Measurements from ENCODE around the gene FRMD6.

FRMD6 gene

DNA sequence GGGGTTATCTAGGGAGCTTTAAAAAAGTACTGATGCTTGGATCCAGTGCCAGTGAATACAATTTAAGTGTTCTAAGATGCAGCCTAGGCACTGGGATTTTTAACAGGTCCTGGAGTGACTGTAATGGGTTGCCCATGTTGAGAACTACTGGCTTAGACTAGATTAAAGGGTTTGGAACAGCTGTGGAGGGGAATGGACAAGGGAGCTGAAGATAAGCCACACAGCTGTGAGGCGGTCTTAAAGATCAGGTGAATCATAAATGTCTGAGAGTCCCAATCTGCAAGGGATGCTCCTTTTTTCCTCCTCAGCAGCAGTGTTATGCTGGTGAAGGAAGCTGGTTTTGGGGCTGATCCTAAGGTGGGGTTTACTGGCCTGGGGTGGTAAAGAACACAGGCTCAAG is 35.5 kb upstream of the FRMD6 start:
- no peak for DNase-seq
- H3K18ac ChIP-seq (ENCODE audit: low read length), result no peak overlapping the region
- H2BK5ac ChIP-seq (ENCODE audit: low read length), result no peak overlapping the region
- no peak overlapping the region for H3K23ac ChIP-seq (ENCODE audit: low read length)
- no peak overlapping the region for H3K56ac ChIP-seq (ENCODE audit: low read length)
- no peak overlapping the region for H3K4ac ChIP-seq (ENCODE audit: low read depth, low read length)
- H3K27me3 ChIP-seq (ENCODE audit: insufficient read depth, low read length, poor library complexity), result no peaks in the 10 kb centered on the region
- no peaks in the 10 kb centered on the region for H3K79me2 ChIP-seq (ENCODE audit: control insufficient read depth, insufficient read depth, low read length)
- H2BK120ac ChIP-seq (ENCODE audit: low read depth, low read length), result no peak overlapping the region
- H3K27ac ChIP-seq (ENCODE audit: low read depth, low read length), result no peak overlapping the region
- H3K9ac ChIP-seq (ENCODE audit: low read length), result no peak overlapping the region
- H4K8ac ChIP-seq (ENCODE audit: low read depth, low read length), result no peak overlapping the region
- no peak overlapping the region for H2BK15ac ChIP-seq (replicated peaks; ENCODE audit: low read depth)
- H4K5ac ChIP-seq (ENCODE audit: low read length), result no peak overlapping the region
- H3K79me1 ChIP-seq (ENCODE audit: low read length), result no peaks in the 10 kb centered on the region
- WGBS (ENCODE audit: extremely low coverage, insufficient coverage, low lambda C conversion rate), result no CpG with 5 or more reads among the region's 1 CpG
- H3K4me3 ChIP-seq (ENCODE audit: low read length), result no peak overlapping the region
- H2AK5ac ChIP-seq (ENCODE audit: low read length), result no peak overlapping the region
- no peak overlapping the region for H3K4me2 ChIP-seq (ENCODE audit: low read length)
- no peaks in the 10 kb centered on the region for H3K36me3 ChIP-seq (ENCODE audit: control insufficient read depth, insufficient read depth, low read length)
- no peaks in the 10 kb centered on the region for H3K4me1 ChIP-seq (ENCODE audit: control insufficient read depth, low read depth, low read length)

DNA sequence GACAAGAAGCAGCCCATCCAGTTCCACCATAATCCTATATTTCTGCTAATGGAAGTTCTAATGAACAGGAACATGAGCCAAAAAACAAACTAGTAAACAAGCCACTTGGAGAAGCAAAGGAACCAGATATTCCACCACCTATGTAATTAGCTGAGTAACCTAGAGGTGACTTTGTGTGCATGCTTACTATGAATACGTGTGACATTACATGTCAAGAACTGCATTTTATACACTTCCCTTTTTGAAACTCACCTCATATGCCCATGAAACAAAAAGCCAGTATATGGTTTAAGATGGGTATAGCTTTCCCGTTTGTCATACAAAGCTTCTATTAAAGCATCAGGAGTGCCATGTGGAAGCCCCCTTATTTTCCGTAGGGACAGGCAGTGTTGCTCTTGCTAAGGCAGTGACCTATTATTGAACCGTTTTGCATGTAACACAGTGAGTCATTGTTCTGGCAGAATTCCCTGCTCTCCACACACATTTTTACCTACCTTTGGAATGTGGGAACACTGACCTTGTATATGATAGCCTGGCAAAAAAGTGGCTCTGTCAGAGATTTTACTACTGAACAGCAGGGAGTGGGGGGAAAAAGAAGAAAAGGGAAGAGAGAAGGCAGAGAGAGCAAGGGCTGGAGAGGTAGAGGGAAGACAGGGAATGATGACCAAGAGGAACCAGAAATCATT is 34.8 kb upstream of the FRMD6 start:
- H3K4me1 ChIP-seq (ENCODE audit: control insufficient read depth, low read depth, low read length), result no peaks in the 10 kb centered on the region
- no peak for DNase-seq
- H3K23ac ChIP-seq (ENCODE audit: low read length), result no peak overlapping the region
- no peak overlapping the region for H3K4ac ChIP-seq (ENCODE audit: low read depth, low read length)
- no peak overlapping the region for H3K4me2 ChIP-seq (ENCODE audit: low read length)
- H3K18ac ChIP-seq (ENCODE audit: low read length), result no peak overlapping the region
- H2BK120ac ChIP-seq (ENCODE audit: low read depth, low read length), result no peak overlapping the region
- H3K27ac ChIP-seq (ENCODE audit: low read depth, low read length), result no peak overlapping the region
- H2BK15ac ChIP-seq (replicated peaks; ENCODE audit: low read depth), result no peak overlapping the region
- no peaks in the 10 kb centered on the region for H3K79me1 ChIP-seq (ENCODE audit: low read length)
- H4K8ac ChIP-seq (ENCODE audit: low read depth, low read length), result no peak overlapping the region
- no peaks in the 10 kb centered on the region for H3K27me3 ChIP-seq (ENCODE audit: insufficient read depth, low read length, poor library complexity)
- H4K5ac ChIP-seq (ENCODE audit: low read length), result no peak overlapping the region
- H3K4me3 ChIP-seq (ENCODE audit: low read length), result no peak overlapping the region
- no peak overlapping the region for H2BK5ac ChIP-seq (ENCODE audit: low read length)
- no peak overlapping the region for H3K9ac ChIP-seq (ENCODE audit: low read length)
- no CpG with 5 or more reads among the region's 4 CpGs for whole genome bisulfite sequencing (ENCODE audit: extremely low coverage, insufficient coverage, low lambda C conversion rate)
- no peak overlapping the region for H2AK5ac ChIP-seq (ENCODE audit: low read length)
- no peaks in the 10 kb centered on the region for H3K79me2 ChIP-seq (ENCODE audit: control insufficient read depth, insufficient read depth, low read length)
- H3K56ac ChIP-seq (ENCODE audit: low read length), result no peak overlapping the region
- H3K36me3 ChIP-seq (ENCODE audit: control insufficient read depth, insufficient read depth, low read length), result no peaks in the 10 kb centered on the region

DNA sequence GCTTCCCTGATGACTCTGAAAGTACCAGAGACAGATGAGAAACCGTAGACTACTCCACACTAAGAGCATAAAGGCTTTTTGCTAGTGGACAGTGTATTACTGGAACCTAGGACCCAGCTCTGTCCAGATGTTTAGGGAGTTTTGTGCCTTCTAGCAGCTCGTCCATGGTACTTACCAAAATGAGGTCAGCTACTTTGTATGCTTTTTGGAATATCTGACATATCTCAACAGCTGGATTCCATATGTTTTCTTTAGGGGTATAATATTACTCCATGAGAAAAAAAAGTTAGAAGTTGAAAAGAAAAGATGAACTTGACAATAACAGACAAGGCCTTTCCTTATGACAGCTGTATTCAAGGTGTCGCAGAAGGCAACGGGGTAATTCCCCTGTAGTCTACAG is 32.1 kb upstream of the FRMD6 start:
- H3K4ac ChIP-seq (ENCODE audit: low read depth, low read length), result no peak overlapping the region
- no peak overlapping the region for H3K9ac ChIP-seq (ENCODE audit: low read length)
- H2BK15ac ChIP-seq (replicated peaks; ENCODE audit: low read depth), result no peak overlapping the region
- H3K27me3 ChIP-seq (ENCODE audit: insufficient read depth, low read length, poor library complexity), result no peaks in the 10 kb centered on the region
- no peak overlapping the region for H4K8ac ChIP-seq (ENCODE audit: low read depth, low read length)
- H3K27ac ChIP-seq (ENCODE audit: low read depth, low read length), result no peak overlapping the region
- H3K79me2 ChIP-seq (ENCODE audit: control insufficient read depth, insufficient read depth, low read length), result no peaks in the 10 kb centered on the region
- H3K4me3 ChIP-seq (ENCODE audit: low read length), result no peak overlapping the region
- H3K4me2 ChIP-seq (ENCODE audit: low read length), result no peak overlapping the region
- H3K36me3 ChIP-seq (ENCODE audit: control insufficient read depth, insufficient read depth, low read length), result no peaks in the 10 kb centered on the region
- no peak overlapping the region for H2BK5ac ChIP-seq (ENCODE audit: low read length)
- H3K23ac ChIP-seq (ENCODE audit: low read length), result no peak overlapping the region
- H3K79me1 ChIP-seq (ENCODE audit: low read length), result no peaks in the 10 kb centered on the region
- H3K18ac ChIP-seq (ENCODE audit: low read length), result no peak overlapping the region
- DNase-seq, result no peak
- WGBS (ENCODE audit: extremely low coverage, insufficient coverage, low lambda C conversion rate), result no CpG with 5 or more reads among the region's 4 CpGs
- no peak overlapping the region for H4K5ac ChIP-seq (ENCODE audit: low read length)
- H2AK5ac ChIP-seq (ENCODE audit: low read length), result no peak overlapping the region
- no peaks in the 10 kb centered on the region for H3K4me1 ChIP-seq (ENCODE audit: control insufficient read depth, low read depth, low read length)
- H3K56ac ChIP-seq (ENCODE audit: low read length), result no peak overlapping the region
- no peak overlapping the region for H2BK120ac ChIP-seq (ENCODE audit: low read depth, low read length)

DNA sequence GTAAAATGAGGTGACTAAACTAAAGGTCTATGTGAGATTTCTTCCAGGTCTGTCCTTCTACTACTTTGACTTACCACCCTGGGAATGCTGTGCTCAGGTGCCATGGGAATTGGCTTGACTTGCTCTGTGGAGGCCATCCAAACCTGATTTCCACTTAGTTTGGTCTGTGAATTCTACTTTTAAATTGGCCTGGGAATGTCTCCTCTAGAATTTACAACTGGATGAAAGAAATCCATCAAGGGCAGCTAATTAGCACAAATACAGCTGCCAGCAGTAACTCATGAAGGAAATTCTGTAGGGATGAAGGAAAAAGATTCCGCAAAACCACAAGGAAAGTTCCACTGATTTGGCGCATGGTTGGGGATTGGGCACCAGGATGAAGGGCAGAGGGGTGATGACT is 31.7 kb upstream of the FRMD6 start:
- H3K79me1 ChIP-seq (ENCODE audit: low read length), result no peaks in the 10 kb centered on the region
- H3K4ac ChIP-seq (ENCODE audit: low read depth, low read length), result no peak overlapping the region
- no peak overlapping the region for H2BK5ac ChIP-seq (ENCODE audit: low read length)
- no peak overlapping the region for H3K4me3 ChIP-seq (ENCODE audit: low read length)
- no peak overlapping the region for H3K23ac ChIP-seq (ENCODE audit: low read length)
- H2AK5ac ChIP-seq (ENCODE audit: low read length), result no peak overlapping the region
- H4K8ac ChIP-seq (ENCODE audit: low read depth, low read length), result no peak overlapping the region
- H3K79me2 ChIP-seq (ENCODE audit: control insufficient read depth, insufficient read depth, low read length), result no peaks in the 10 kb centered on the region
- no peak overlapping the region for H3K27ac ChIP-seq (ENCODE audit: low read depth, low read length)
- no peak overlapping the region for H2BK15ac ChIP-seq (replicated peaks; ENCODE audit: low read depth)
- no peak overlapping the region for H3K18ac ChIP-seq (ENCODE audit: low read length)
- WGBS (ENCODE audit: extremely low coverage, insufficient coverage, low lambda C conversion rate), result no CpG with 5 or more reads among the region's 2 CpGs
- no peak overlapping the region for H3K56ac ChIP-seq (ENCODE audit: low read length)
- no peak overlapping the region for H3K9ac ChIP-seq (ENCODE audit: low read length)
- no peak for DNase-seq
- no peak overlapping the region for H2BK120ac ChIP-seq (ENCODE audit: low read depth, low read length)
- no peak overlapping the region for H3K4me2 ChIP-seq (ENCODE audit: low read length)
- no peak overlapping the region for H4K5ac ChIP-seq (ENCODE audit: low read length)
- H3K27me3 ChIP-seq (ENCODE audit: insufficient read depth, low read length, poor library complexity), result no peaks in the 10 kb centered on the region
- H3K36me3 ChIP-seq (ENCODE audit: control insufficient read depth, insufficient read depth, low read length), result no peaks in the 10 kb centered on the region
- H3K4me1 ChIP-seq (ENCODE audit: control insufficient read depth, low read depth, low read length), result no peaks in the 10 kb centered on the region

DNA sequence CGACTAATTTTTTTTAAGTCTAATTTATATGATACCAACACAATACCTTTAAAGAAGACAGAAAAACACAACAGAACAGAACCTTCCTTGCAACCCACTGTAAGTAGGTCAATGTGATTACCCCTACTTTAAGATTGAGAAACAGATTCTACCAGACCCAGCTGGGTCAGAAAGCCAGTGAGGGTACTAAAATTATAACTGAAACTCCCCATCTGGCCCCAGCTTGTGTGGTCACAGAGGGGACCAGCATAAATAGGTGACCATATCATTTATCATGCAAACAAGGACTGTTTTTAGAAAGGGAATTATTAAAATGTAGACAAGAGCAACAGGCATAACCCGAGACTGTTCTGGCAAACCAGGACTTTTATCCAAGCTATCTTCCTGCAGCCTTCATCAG is 30.1 kb upstream of the FRMD6 start:
- H2AK5ac ChIP-seq (ENCODE audit: low read length), result no peak overlapping the region
- H3K4ac ChIP-seq (ENCODE audit: low read depth, low read length), result no peak overlapping the region
- H3K27me3 ChIP-seq (ENCODE audit: insufficient read depth, low read length, poor library complexity), result no peaks in the 10 kb centered on the region
- no peak overlapping the region for H3K23ac ChIP-seq (ENCODE audit: low read length)
- no peak overlapping the region for H3K4me2 ChIP-seq (ENCODE audit: low read length)
- no peak overlapping the region for H3K27ac ChIP-seq (ENCODE audit: low read depth, low read length)
- no peak overlapping the region for H3K56ac ChIP-seq (ENCODE audit: low read length)
- no peaks in the 10 kb centered on the region for H3K79me1 ChIP-seq (ENCODE audit: low read length)
- no peak overlapping the region for H2BK5ac ChIP-seq (ENCODE audit: low read length)
- H2BK15ac ChIP-seq (replicated peaks; ENCODE audit: low read depth), result no peak overlapping the region
- no peaks in the 10 kb centered on the region for H3K36me3 ChIP-seq (ENCODE audit: control insufficient read depth, insufficient read depth, low read length)
- H2BK120ac ChIP-seq (ENCODE audit: low read depth, low read length), result no peak overlapping the region
- no peak overlapping the region for H4K8ac ChIP-seq (ENCODE audit: low read depth, low read length)
- H3K4me1 ChIP-seq (ENCODE audit: control insufficient read depth, low read depth, low read length), result no peaks in the 10 kb centered on the region
- H3K4me3 ChIP-seq (ENCODE audit: low read length), result no peak overlapping the region
- no peak overlapping the region for H3K18ac ChIP-seq (ENCODE audit: low read length)
- no CpG with 5 or more reads among the region's 2 CpGs for WGBS (ENCODE audit: extremely low coverage, insufficient coverage, low lambda C conversion rate)
- DNase-seq, result no peak
- H3K9ac ChIP-seq (ENCODE audit: low read length), result no peak overlapping the region
- no peak overlapping the region for H4K5ac ChIP-seq (ENCODE audit: low read length)
- no peaks in the 10 kb centered on the region for H3K79me2 ChIP-seq (ENCODE audit: control insufficient read depth, insufficient read depth, low read length)

DNA sequence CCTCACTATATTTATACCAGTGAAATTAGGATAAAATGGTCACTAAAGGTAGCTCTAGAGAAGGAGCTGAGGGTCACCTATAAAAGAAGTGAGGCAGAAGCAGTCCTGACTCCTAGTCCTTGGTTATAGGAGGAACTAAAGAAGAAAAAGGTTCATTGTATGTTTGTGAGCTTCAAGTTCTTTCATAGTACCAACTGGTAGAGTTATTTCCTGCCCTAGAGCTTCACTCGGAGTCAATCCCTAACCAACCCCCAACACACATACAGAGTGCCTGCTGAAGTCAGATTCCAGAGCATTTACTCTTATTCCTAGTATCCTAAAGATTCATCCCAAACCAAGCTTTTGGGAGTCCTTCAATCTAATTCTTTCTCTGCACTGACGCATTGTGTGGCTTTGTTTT is 29.3 kb upstream of the FRMD6 start:
- Histone ChIP-seq H3K27me3 (ENCODE audit: insufficient read depth, low read length, poor library complexity) (no peaks in the 10 kb centered on the region), H3K36me3 (ENCODE audit: control insufficient read depth, insufficient read depth, low read length) (no peaks in the 10 kb centered on the region), H2BK15ac (replicated peaks; ENCODE audit: low read depth) (no peak overlapping the region), H3K18ac (ENCODE audit: low read length) (no peak overlapping the region), H3K23ac (ENCODE audit: low read length) (no peak overlapping the region), H3K9ac (ENCODE audit: low read length) (no peak overlapping the region), H3K4me2 (ENCODE audit: low read length) (no peak overlapping the region), H4K5ac (ENCODE audit: low read length) (no peak overlapping the region), H3K4me1 (ENCODE audit: control insufficient read depth, low read depth, low read length) (no peaks in the 10 kb centered on the region), H3K4me3 (ENCODE audit: low read length) (no peak overlapping the region), H2AK5ac (ENCODE audit: low read length) (no peak overlapping the region), H3K56ac (ENCODE audit: low read length) (no peak overlapping the region), H3K79me1 (ENCODE audit: low read length) (no peaks in the 10 kb centered on the region), H3K79me2 (ENCODE audit: control insufficient read depth, insufficient read depth, low read length) (no peaks in the 10 kb centered on the region), H2BK5ac (ENCODE audit: low read length) (no peak overlapping the region), H2BK120ac (ENCODE audit: low read depth, low read length) (no peak overlapping the region), H3K27ac (ENCODE audit: low read depth, low read length) (no peak overlapping the region), H4K8ac (ENCODE audit: low read depth, low read length) (no peak overlapping the region), H3K4ac (ENCODE audit: low read depth, low read length) (no peak overlapping the region)
- no peak for DNase-seq
- no CpG with 5 or more reads among the region's 2 CpGs for WGBS (ENCODE audit: extremely low coverage, insufficient coverage, low lambda C conversion rate)
